Activated CD8-positive, alpha-beta memory T cell treated with anti-CD3 and anti-CD28 coated beads, Interleukin-2, amount 50 U/mL, for 4 hours (primary cell): Measurements from ENCODE around the gene PARVB.
"Not testable (repeated sequence)": the region's sequence is repeated elsewhere in the genome, so short reads cannot be mapped to it uniquely, and the experiment has no call there.

Experiments used
- DNase-seq: peaks from one replicate; pipeline ENCODE4 v3.0.0-alpha.2; 2020

PARVB gene

GRCh38 chr22:44029069-44029468, 5.0 kb downstream of the PARVB start:
- DNase-seq, result no peak

- no peak for DNase-seq
Observed at GRCh38 chr22:44030051-44030701, 6.1 kb downstream of the PARVB start.

GRCh38 chr22:44030702-44031082, 6.6 kb downstream of the PARVB start:
- DNase-seq, result no peak

GRCh38 chr22:44031158-44031952, 7.3 kb downstream of the PARVB start:
- DNase-seq, result no peak

GRCh38 chr22:44032126-44032730, 8.1 kb downstream of the PARVB start:
- DNase-seq, result no peak

- DNase-seq, result no peak
Observed at GRCh38 chr22:44033287-44033686, 9.2 kb downstream of the PARVB start.

- no peak for DNase-seq
Observed at GRCh38 chr22:44033694-44034093, 9.6 kb downstream of the PARVB start.

- DNase-seq, result no peak
Observed at GRCh38 chr22:44037519-44038375, 13.6 kb downstream of the PARVB start.

- DNase-seq, result no peak
Observed at GRCh38 chr22:44039566-44040171, 15.6 kb downstream of the PARVB start.

- DNase-seq, result no peak
Observed at GRCh38 chr22:44042249-44043218, 18.4 kb downstream of the PARVB start.

GRCh38 chr22:44045145-44045544, 21.0 kb downstream of the PARVB start:
- DNase-seq, result no peak

GRCh38 chr22:44046485-44047141, 22.5 kb downstream of the PARVB start:
- no peak for DNase-seq

- DNase-seq, result no peak
Observed at GRCh38 chr22:44047891-44048301, 23.8 kb downstream of the PARVB start.

- DNase-seq, result no peak
Observed at GRCh38 chr22:44049486-44050231, 25.6 kb downstream of the PARVB start.

- DNase-seq, result no peak
Observed at GRCh38 chr22:44050766-44051355, 26.8 kb downstream of the PARVB start.

GRCh38 chr22:44051358-44051757, 27.3 kb downstream of the PARVB start:
- DNase-seq, result no peak

GRCh38 chr22:44051961-44052360, 27.9 kb downstream of the PARVB start:
- DNase-seq, result no peak

GRCh38 chr22:44055805-44056204, 31.7 kb downstream of the PARVB start:
- DNase-seq, result no peak

- not testable (repeated sequence) for DNase-seq
Observed at GRCh38 chr22:44056649-44057048, 32.5 kb downstream of the PARVB start.
